Stimulated activated CD8-positive, alpha-beta memory T cell treated with anti-CD3 and anti-CD28 coated beads, Interleukin-4, amount 100 ng/mL, for 4 hours (primary cell): ENCODE measurements around the gene ZNF593OS.

ENCODE experiments used
- DNase-seq, 2 donors: peaks; one replicate each; pipeline ENCODE4 v3.0.0-alpha.2; 2020; ENCODE audit warnings: low read depth in 2 of 2, low spot score in 1 of 2

The ZNF593OS gene

DNA sequence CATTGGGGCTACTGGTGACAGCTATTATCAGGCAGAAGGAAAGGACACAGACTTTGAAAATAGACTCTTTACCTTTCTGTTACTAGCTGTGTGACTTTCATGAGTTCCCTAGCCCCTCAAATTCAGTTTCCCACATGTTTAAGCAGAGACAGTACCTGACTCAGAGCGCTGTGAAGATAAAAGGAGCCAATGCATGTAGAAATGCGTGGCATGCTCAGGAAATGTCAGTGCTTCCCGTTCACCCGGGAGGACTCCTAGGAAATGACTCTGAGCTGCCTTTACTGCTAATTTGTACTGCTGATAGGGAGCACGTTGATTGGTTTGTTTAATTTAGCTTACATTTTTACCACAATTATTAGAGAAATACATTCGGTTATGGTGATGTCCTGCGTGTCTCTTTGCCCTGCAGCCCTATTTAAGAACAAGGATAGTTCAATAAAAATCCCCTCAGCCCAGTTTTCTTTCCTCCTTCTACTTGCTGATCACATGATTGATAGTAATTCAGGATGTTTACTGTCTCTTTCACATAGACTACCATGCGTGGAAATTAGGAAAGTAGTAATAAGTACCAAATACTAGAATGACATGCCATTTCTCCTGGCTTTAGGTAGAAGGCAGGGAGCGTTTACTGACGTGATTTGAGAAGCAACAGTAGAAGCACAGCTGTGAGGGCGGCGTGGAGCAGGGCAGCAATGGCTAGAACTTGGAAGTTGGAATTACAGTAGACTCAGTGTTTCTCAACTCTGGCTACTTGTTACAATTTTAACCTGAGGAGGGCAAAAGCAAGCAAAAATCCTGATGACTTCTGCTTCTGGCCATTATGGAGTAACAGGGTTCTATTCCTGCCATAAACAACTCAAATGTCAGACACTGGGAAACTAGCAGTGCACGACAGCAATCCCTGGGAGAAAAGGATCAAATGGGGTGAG, 44.1 kb downstream of the ZNF593OS start:
- DNase-seq, result no peak

DNA sequence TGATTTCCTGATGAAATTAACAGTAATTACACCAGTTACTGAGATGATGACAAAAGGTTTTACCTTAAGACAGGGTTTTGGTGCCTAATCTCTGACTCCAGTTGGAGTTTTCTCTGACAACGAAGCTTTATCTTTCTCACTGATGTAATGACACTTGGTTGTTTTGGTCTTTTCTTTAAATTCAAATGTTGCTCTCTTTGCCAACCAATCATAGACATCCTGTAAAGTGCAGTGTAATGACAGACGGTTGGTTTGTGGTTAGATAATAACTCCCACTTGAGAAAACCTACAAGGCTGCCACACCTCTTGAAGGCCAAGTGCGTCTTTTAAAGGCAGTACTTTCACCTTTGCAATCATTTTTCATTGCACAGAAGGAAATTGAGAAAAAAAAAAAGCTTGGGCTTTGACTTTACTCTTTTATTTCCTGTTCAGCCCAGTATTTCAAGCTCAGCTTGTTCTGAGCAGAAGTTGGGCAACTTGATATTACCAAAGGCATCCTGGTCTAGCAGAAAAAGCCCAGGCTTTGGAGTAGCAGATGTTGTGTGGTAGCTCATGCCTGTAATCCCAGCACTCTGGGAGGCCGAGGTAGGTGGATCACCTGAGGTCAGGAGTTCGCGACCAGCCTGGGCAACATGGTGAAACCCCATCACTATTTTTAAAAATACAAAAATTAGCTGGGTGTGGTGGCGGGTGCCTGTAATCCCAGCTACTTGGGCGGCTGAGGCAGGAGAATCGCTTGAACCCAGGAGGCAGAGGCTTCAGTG, 45.1 kb downstream of the ZNF593OS start:
- peak in 1 of 2 donors; percentile 32 for DNase-seq

DNA sequence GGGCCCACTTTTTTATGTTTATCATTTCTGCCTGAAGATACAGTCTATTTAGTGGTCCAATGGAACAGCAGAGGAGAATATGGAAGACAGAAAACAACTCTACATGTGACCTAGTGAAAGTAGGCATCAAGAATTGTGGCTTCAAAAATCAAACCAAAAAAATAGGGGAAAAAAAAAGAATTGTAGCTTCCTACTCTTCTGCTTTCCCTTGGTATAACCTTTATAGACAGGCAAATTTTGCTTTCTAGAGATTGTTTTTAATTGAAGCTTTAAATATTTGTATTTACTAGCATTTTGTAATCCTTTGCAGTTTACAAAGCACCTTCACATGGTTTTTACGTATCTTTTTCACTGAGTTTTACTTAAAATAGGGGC, 45.7 kb downstream of the ZNF593OS start:
- DNase-seq, result no peak

DNA sequence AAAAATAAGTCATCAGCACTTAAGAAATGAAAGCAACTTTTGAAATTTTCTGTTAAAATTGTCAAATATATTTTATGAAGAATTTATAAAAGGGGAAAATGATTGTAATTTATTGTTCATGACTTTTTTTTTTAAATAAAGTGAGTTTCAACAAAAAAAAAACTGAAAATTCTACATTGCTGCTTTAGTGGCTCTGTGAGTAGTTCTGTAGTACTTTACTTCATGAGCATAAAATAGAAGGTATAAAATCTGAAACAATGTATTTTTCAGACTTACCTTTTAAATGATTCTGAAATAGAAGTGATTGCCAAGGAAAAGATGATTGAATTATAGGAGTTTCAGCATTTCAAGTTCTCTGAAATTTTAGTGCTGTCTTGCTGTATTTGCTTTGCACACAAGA, 46.2 kb downstream of the ZNF593OS start:
- DNase-seq, result no peak

DNA sequence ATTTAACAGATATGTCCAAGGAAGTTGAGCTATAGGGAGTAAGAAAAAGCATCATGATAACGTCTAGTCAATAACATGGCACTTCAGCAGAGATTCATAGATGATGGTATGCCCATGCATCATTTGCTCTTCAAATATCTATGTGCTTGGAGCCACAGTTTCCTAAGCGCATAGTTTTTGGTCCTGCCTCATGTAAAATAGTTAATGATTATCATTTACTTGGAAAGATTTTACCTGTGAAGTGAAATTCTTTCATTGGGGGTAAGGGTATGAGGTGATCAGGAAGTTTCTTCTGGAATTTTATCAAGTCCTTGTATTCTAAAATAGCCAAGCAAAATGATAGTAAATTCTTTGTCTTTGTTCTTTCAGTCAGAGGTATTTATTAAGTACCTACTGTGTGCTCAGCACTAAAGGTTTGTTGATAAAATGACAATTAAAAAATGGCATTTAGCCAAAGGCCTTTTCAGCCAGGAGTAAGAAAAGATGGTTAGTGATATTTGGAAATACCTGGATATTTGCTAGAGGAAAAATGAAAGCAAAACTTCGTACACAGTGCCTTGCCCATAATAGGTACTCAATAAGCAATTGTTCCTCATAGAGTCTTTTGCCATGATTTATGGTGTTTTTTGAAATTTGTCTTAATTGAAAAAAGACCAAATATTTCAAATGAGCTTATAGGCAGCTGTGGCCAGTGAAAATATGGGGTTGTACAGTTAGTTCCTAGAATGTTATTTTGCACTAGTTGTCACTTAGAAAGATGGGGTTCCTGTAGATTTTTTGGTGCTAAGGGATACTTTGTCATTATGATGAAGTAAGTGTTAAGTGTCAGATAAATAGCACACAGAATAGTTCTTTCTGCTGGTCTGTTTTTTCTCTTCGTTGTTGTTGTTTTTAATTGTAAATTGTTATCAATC, 47.0 kb downstream of the ZNF593OS start:
- DNase-seq, result no peak

DNA sequence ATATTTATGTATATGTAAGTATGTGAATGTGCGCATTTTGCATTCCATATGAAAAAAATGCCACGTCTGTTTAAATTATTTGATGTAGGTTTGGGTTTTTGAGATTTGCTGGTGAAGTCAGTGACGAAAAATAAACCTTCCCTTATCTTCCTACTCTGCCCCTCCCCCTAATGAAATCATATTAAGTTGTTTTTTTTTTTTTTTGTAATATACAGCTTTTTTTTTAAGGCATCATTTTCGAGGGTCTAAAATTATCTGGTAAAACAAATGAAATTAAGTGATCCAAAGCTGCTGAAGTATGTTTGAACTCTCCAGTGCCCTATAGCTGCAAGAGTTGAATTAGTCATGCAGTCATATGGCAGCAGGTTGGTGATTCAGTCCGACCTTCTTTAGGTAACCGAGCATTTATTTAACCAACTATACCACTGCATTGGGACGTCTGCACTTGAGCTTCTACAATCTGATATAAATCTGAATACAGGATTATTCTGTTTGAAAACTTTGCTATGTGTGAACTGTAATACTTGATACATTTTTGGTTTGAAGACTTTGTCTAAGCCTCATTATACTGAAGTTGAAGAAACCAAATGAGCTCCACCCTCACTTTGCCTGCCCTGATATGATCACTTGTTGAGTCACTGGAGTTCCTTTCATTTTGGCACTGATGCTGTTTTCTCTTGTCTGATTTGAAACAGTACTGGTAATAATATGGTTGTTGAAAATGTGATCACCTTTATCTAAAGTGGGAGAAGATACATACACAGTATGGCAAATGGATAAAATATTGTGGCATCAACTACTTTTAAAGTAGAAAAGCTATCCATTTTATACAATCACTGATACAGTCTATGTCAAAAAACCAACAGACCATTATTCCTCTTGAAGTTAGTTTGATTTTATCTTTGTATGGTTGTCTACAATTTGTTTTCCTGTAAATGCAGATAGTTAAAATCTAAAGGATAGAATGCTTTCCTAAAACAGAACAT, 48.4 kb downstream of the ZNF593OS start:
- DNase-seq, result no peak

DNA sequence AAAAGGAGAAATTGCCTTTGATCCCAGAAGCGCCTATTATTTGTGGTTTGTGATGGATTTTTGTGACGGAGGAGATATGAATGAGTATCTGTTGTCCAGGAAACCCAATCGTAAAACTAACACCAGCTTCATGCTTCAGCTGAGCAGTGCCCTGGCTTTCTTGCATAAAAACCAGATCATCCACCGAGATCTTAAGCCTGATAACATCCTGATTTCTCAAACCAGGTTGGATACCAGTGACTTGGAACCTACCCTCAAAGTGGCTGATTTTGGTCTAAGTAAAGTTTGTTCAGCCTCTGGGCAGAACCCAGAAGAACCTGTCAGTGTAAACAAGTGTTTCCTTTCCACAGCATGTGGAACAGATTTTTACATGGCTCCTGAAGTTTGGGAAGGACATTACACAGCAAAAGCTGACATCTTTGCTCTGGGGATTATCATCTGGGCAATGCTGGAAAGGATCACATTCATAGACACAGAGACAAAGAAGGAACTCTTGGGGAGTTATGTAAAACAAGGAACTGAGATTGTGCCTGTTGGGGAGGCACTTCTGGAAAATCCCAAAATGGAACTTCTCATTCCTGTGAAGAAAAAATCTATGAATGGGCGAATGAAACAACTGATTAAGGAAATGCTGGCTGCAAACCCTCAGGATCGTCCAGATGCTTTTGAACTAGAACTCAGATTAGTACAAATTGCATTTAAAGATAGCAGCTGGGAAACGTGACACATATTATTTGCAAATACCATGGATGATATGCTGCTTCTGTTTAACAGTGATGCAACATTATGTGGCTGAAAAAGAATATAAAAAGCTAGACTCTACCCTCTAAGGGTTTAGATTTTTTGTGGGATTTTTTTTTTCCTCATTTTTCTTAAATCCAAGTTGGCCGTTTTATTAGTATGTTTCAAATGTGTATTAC, 49.5 kb downstream of the ZNF593OS start:
- DNase-seq, result no peak

DNA sequence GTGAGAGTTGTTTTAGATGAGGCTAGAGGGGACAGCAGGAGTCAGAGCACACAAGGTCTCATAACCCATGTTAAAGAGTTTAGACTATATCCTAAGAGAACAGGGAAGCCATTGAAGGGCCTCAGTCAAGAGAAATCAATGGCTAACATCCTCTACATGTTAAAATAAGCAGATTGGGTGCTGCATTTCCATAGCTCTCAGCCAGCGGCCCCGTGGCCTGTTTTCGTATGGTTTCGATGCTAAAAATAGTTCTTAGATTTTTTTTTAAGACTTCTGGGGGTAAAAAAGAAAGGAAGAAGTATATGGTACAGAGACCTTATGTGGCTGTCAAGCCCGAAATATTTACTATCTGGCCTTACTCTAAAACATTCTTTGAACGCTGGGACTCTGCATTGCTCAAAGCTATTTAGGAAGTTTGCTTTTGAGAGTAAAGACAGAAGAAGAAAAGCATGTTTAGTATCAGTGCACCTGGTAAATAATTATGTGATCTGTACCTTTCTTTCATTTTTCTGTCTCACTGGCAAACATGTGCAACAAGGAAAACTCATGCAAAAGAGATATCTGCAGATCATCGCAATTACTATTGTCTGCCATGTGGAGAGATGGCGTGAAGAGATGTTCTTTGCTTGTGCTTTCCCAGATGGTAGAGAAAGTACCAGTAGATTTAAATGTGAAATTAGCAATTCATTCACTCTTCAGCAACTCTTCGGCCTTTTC, 51.6 kb downstream of the ZNF593OS start:
- no peak for DNase-seq
